Activated naive CD4-positive, alpha-beta T cell treated with Interleukin-2 at 50 U/mL for 16 hours (primary cell): ENCODE data around the gene USH1C.

Source experiments
- DNase-seq: peaks from one replicate; pipeline ENCODE4 v3.0.0-alpha.2; 2020

The USH1C gene

GRCh38 chr11:17462940-17463339, 81.3 kb downstream of the USH1C start:
- no peak for DNase-seq

DNA sequence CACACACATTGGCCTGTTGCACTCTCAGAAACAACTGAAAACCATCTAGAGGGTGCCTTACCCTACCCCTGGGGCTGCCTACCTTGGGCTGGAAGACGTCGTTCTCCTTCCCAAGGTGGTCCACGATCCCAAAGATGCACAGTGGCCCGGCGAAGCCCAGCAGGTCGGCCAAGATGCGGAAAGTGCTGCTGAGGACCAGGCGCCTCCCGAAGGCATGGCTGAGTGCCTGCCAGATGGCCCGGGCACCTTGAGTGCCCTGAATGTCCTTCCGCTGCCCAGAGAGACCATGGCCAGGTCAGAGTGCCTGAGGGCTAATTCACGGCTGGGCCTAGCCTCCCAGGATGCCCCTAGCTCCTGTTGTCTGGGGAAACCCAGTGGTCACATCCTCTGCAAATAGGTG, 83.8 kb downstream of the USH1C start:
- DNase-seq, result no peak

DNA sequence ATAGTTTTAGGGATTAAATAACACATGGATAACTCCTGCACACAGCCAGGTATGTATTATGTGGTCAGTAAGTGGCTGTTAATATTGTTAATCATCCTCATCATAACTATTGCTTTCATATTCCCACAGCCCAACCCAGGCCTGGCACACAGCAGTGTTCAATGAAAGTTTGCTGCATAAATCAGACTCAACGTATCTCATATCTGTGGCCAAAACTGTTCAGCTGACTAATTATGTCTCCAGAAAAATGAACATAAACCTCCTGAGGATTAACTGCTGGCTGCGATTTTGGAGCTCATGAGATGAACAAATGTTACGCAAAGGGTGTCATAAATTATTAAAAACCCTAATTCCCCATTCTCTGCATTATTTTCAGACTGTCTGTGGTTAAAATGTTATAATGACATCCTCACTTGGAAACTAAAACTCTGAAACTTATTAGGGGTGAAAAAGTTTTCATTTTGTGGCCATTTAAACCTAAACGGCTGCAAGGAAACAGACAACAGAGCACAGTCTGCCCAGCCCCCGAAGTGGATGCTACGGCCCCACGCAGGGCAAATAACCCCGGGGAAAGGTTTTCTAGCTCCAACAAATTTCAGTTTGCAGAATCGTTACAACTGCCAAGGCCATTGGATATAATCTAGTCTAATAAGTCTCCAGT, 84.8 kb downstream of the USH1C start:
- no peak for DNase-seq

DNA sequence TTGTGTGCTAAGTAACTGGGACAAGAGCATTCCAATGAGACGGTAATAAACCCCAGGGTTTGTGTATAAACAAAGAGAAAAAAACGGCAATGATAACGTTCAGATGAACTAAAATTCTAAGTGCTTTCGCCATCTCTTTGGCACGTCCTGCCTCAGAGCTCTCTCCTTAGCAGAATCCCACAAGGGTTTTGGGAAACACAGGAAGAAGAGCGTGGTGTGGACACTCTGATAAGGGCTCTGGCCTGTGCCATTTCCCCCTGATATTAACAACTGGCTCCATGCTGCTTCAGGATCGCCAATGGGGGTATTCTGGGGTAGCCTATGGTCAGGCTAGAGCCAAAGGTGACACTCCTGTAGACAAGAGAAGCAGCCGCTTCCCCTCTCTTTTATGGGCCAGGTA, 85.9 kb downstream of the USH1C start:
- DNase-seq, result no peak

DNA sequence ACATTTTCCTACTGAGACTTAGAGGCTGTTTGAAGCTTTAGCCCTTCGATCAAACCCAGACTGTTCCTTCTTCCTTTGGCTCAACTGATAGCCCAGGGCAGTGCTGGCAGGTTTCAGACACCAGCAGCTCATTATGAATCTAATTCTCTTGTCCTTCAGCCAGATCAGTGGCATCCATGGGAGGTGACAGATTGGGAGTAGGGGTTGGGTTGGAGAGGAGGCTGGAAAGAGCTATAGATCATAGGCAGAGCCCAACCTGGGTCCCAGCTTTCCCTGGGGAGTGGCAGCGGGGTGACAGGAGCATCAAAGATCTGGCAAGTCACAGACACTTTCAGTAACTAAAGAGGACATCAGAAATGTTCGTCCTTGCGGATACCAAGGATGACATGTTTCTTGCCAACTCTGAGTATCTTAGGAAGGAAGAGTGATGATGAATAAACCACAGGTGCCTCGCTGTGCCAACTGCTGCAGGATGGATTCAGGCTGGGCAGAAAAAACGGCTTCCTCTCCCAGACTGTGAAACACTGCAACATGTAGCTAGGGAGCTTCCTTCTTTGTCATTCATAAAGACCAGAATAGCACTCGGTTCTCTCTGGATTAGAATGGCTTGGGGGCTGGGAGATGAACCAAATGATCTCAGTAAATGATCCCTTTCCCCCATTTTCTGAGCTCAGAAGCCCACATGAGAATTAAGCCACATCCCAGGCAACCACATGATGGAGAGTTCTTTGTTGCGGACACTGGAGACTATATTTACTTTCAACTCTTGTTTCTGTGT, 86.6 kb downstream of the USH1C start:
- DNase-seq, result no peak

- DNase-seq, result no peak
These were observed 91.5 kb downstream of the USH1C start for GRCh38 chr11:17452668-17453067.

GRCh38 chr11:17449158-17449557, 95.1 kb downstream of the USH1C start:
- DNase-seq, result no peak

DNA sequence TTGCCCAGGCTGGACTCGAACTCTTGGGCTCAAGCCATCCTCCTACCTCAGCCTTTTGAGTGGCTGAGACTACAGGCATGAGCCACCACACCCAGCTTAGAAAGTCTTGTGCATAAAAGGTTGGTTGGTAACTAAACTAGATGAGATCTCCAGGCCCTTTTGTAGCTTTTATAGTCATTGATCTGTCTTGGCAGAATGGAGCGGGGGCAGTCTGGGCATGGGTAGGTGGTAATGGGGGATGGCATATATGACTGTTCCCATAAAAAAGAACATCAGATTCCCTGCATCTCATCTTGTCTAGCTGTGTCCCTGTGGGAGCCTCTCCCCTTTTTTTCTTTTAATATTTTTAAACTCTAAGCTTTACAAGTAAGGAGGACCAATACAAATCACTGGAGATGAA, 97.7 kb downstream of the USH1C start:
- no peak for DNase-seq

DNA sequence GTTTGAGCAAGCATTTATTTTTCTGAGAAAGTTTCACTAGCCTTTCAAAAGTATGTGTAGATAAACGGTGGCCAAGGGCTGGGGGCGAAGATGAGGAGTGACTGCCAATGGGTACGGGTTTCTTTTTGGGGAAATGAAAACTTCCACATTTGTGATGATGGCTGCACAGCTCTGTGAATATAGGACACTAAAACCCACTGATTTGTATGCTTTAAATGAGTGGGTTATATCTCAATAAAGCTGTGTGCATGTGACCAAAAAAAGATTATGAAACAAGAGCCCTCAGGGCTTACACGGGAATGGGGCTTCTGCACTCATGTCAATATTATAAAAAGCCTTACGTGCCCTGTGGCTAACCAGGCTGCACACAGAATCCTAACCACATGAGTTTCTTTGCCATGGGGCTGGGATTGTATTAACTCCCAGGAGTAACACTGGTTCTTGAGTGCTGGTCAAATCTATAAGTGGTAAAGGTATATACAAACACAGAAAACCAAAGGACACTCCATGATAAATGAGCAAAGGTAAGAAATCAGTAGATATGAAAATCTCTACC, 98.9 kb downstream of the USH1C start:
- no peak for DNase-seq

- DNase-seq, result no peak
These were observed 100.1 kb downstream of the USH1C start for GRCh38 chr11:17443926-17444690.
